SK-N-SH treated with all-trans-retinoic acid at 6 μM for 48 hours (cell line): ENCODE data around the gene NUDT1.

Experiments
- ARNTL ChIP-seq: fragments of 450-650 bp; formaldehyde crosslinking; IDR thresholded peaks from 2 replicates; pipeline ENCODE4 v1.5.0; 2020; ENCODE audit warnings: low read depth, mild to moderate bottlenecking, moderate library complexity, borderline replicate concordance
- ESRRG ChIP-seq: fragments of 250-450 bp; sonication (Bioruptor Pico); IDR thresholded peaks from 2 replicates; pipeline ENCODE4 v1.6.1; 2021; ENCODE audit warnings: mild to moderate bottlenecking
- PATZ1 ChIP-seq: fragments of 250-450 bp; sonication (Bioruptor Pico); IDR thresholded peaks from 2 replicates; pipeline ENCODE4 v1.8.0; 2020; ENCODE audit warnings: mild to moderate bottlenecking, moderate library complexity, borderline replicate concordance
- TOX ChIP-seq: fragments of 250-450 bp; sonication (Bioruptor Pico); IDR thresholded peaks from 2 replicates; pipeline ENCODE4 v1.8.0; 2021; ENCODE audit warnings: mild to moderate bottlenecking, moderate library complexity, borderline replicate concordance
- ZFP30 ChIP-seq: fragments of 450-650 bp; formaldehyde crosslinking; IDR thresholded peaks from 2 replicates; pipeline ENCODE4 v1.5.0; 2022; ENCODE audit warnings: mild to moderate bottlenecking, moderate library complexity

DNA sequence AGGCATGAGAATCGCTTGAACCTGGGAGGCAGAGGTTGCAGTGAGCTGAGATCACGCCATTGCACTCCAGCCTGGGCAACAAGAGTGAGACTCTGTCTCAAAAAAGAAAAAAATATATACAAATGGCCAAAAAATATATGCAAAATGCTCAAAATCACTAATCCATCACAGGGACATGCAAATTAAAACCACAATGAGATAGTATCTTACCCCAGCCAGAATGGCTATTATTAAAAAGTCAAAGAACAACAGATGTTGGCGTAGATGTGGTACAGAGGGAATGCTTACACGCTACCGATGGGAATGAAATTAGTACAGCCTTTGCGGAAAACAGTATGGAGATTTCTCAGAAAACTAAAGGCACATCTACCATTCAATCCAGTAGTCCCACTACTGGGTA is 54.8 kb downstream of the NUDT1 start:
- TF ChIP-seq PATZ1 (no peak), ARNTL (CRISPR knock-in tag) (no peak), TOX (CRISPR knock-in tag) (no peak), ESRRG (CRISPR knock-in tag) (no peak), ZFP30 (CRISPR knock-in tag) (no peak)
